Stomach (tissue), 9 donors: ENCODE data around the gene VEZF1. TPM values are rescaled to one million over a fixed set of nuclear protein-coding genes. Genes with fewer than 3 reads are reported as not detected.

ENCODE experiments used
- DNase-seq, 2 donors: peaks; one replicate each; pipeline versions ENCODE4 v3.0.0 to v3.0.0-alpha.2; 2013 to 2019
- H3K27ac ChIP-seq, 5 donors: fragments of 200-600 bp in 4 of 5; sonication (generic) in 4 of 5; one replicate each; pipeline ENCODE4 v1.5.1; 2013 to 2019; ENCODE audit warnings: mild to moderate bottlenecking in 1 of 5, moderate library complexity in 1 of 5
- H3K27me3 ChIP-seq, 3 donors: fragments of 200-600 bp; sonication (generic); one replicate each; pipeline ENCODE4 v1.5.1; 2017 to 2019; ENCODE audit warnings: mixed run types in 1 of 3
- H3K36me3 ChIP-seq, 4 donors: fragments of 200-600 bp; sonication (generic); 1 replicate in 3 of 4; 2 replicates in 1 of 4; pipeline ENCODE4 v1.5.1; 2016 to 2019
- H3K4me1 ChIP-seq, 4 donors: fragments of 200-600 bp; sonication (generic); one replicate each; pipeline ENCODE4 v1.5.1; 2016 to 2019
- H3K4me3 ChIP-seq, 4 donors: fragments of 200-600 bp; sonication (generic) in 3 of 4; one replicate each; pipeline ENCODE4 v1.5.1; 2016 to 2019; ENCODE audit warnings: mild to moderate bottlenecking in 1 of 4
- H3K9me3 ChIP-seq, 4 donors: fragments of 200-600 bp; sonication (generic); one replicate each; pipeline ENCODE4 v1.5.1; 2016 to 2019
- CTCF ChIP-seq, 7 experiments: fragments of 450-650 bp in 4 of 7; fragments of 200-600 bp in 3 of 7; sonication (generic) in 3 of 7; IDR thresholded peaks; one replicate each; pipeline ENCODE4 v1.5.1; 2016 to 2019; ENCODE audit warnings: antibody characterized with exemption in 7 of 7, control low read depth in 2 of 7, mild to moderate bottlenecking in 1 of 7
- EP300 ChIP-seq: sonication (generic); formaldehyde crosslinking; IDR thresholded peaks from one replicate; pipeline ENCODE4 v1.6.1; 2017; ENCODE audit warnings: antibody characterized with exemption
- POLR2A ChIP-seq, 4 donors: fragments of 450-650 bp; IDR thresholded peaks; one replicate each; pipeline ENCODE4 v1.6.1; 2016; ENCODE audit warnings: antibody characterized with exemption in 4 of 4, control low read depth in 2 of 4, mild to moderate bottlenecking in 1 of 4, moderate library complexity in 1 of 4
- POLR2AphosphoS5 ChIP-seq, 3 donors: sonication (generic); formaldehyde crosslinking; IDR thresholded peaks; one replicate each; pipeline ENCODE4 v1.6.1; 2016; ENCODE audit warnings: antibody characterized with exemption in 3 of 3
- whole genome bisulfite sequencing, 5 donors: extraction: QIAGEN DNeasy Blood & Tissue Kit in 3 of 5; methylation state at CpG; one replicate each; pipeline versions ENCODE4 v1.1.5 to v1.1.7; 2013 to 2018; 5-methylcytosine and 5-hydroxymethylcytosine counted together
- intact Hi-C: fragments of 100-400 bp; cut with DNase I; formaldehyde crosslinking; loops from one replicate; pipeline ENCODE4 v1.15.1; 2023; ENCODE audit warnings: low total_unique reads
- polyA plus RNA-seq, 3 donors: library from polyadenylated mRNA; stranded (reverse); fragments of 200-250 nt; gene quantifications; one replicate each; pipeline ENCODE4 v1.2.3, GENCODE V29; 2013
- total RNA-seq, 5 donors: library from RNA; depleted of rRNA; stranded (reverse); fragments of >200 nt; gene quantifications; one replicate each; pipeline versions ENCODE4 v1.1.0 to v1.2.3, GENCODE V29; 2014 to 2016
- donor health status: healthy with polysubstance abuse.
- donor health status: Bipolar disorder and iron deficiency.
- donor health status: healthy.

The VEZF1 gene
- total and polyA plus RNA-seq, 8 donors = 7.8 to 103 (median 24.1) TPM

- WGBS, 5 donors = 10 to 16% (median 14%) methylated on average over 6 of the region's 6 CpGs
- H3K4me1 ChIP-seq = peaks cover 63 to 96% (median 80%) of the 10 kb centered on the region in 4 donors
- H3K4me3 ChIP-seq = peak overlapping the region; percentile 34 to 45 (median 40)
Measured at GRCh38 chr17:57945996-57946797, 41.9 kb downstream of the VEZF1 start.

GRCh38 chr17:57944908-57945307 lies 43.1 kb downstream of the VEZF1 start:
- TF ChIP-seq POLR2AphosphoS5 (IDR thresholded peaks at IDR 0.05) = peak in 1 of 3 donors; percentile 47
- no peak for TF ChIP-seq CTCF (IDR thresholded peaks at IDR 0.05)
- no peak for TF ChIP-seq EP300
- TF ChIP-seq POLR2A (IDR thresholded peaks at IDR 0.05) = no peak
- peaks cover 72 to 96% (median 84%) of the 10 kb centered on the region in 4 donors for H3K4me1 ChIP-seq
- intact Hi-C loops = no loop called here

More at GRCh38 chr17:57945996-57946797, 41.9 kb downstream of the VEZF1 start:
- TF ChIP-seq CTCF (IDR thresholded peaks at IDR 0.05) (peak in 1 of 7 experiments; percentile 5), POLR2A (IDR thresholded peaks at IDR 0.05) (no peak), EP300 (no peak), POLR2AphosphoS5 (IDR thresholded peaks at IDR 0.05) (no peak)
- no peaks in the 10 kb centered on the region for H3K27me3 ChIP-seq
- intact Hi-C loops = no loop called here
- no peaks in the 10 kb centered on the region for H3K36me3 ChIP-seq
- DNase-seq = peak in 1 of 2 donors; percentile 66
- peak overlapping the region; percentile 81 to 99 (median 88) for H3K27ac ChIP-seq
- no peaks in the 10 kb centered on the region for H3K9me3 ChIP-seq

GRCh38 chr17:57943645-57944044 lies 44.4 kb downstream of the VEZF1 start:
- Histone ChIP-seq H3K9me3 (no peaks in the 10 kb centered on the region), H3K27me3 (no peaks in the 10 kb centered on the region), H3K36me3 (no peaks in the 10 kb centered on the region), H3K27ac (peak overlapping the region in 4 of 5 donors; percentile 65 to 99 (median 84)), H3K4me3 (no peak overlapping the region), H3K4me1 (peaks cover 70 to 96% (median 83%) of the 10 kb centered on the region in 4 donors)
- intact Hi-C loops = no loop called here
- no peak for TF ChIP-seq EP300
- TF ChIP-seq CTCF (IDR thresholded peaks at IDR 0.05) = no peak
- TF ChIP-seq POLR2A (IDR thresholded peaks at IDR 0.05) = no peak
- TF ChIP-seq POLR2AphosphoS5 (IDR thresholded peaks at IDR 0.05) = peak in 1 of 3 donors; percentile 69
- 55 to 66% (median 59%) methylated on average over 3 of the region's 3 CpGs for WGBS, 5 donors
- DNase-seq = no peak

More at GRCh38 chr17:57944908-57945307, 43.1 kb downstream of the VEZF1 start:
- Histone ChIP-seq H3K27ac (peak overlapping the region; percentile 3 to 99 (median 88)), H3K27me3 (no peaks in the 10 kb centered on the region), H3K4me3 (no peak overlapping the region), H3K9me3 (no peaks in the 10 kb centered on the region), H3K36me3 (no peaks in the 10 kb centered on the region)
- 71 to 83% (median 75%) methylated on average over 6 of the region's 6 CpGs for WGBS, 5 donors
- DNase-seq = peak in 1 of 2 donors; percentile 47

GRCh38 chr17:57943140-57943539 lies 44.9 kb downstream of the VEZF1 start:
- TF ChIP-seq POLR2AphosphoS5 (IDR thresholded peaks at IDR 0.05) (peak in 1 of 3 donors; percentile 44), CTCF (IDR thresholded peaks at IDR 0.05) (no peak)
- Histone ChIP-seq H3K27me3 (no peaks in the 10 kb centered on the region), H3K9me3 (no peaks in the 10 kb centered on the region), H3K27ac (peak overlapping the region in 4 of 5 donors; percentile 65 to 99 (median 84)), H3K36me3 (no peaks in the 10 kb centered on the region), H3K4me1 (peaks cover 65 to 96% (median 82%) of the 10 kb centered on the region in 4 donors), H3K4me3 (no peak overlapping the region)
- intact Hi-C loops = no loop called here
- WGBS, 5 donors = 61 to 81% (median 76%) methylated on average over 6 of the region's 6 CpGs
- DNase-seq = no peak
